Tibial nerve (tissue), 4 donors: ENCODE data around the gene PFDN1.

Experiments used
- EP300 ChIP-seq, 2 donors: sonication (generic); formaldehyde crosslinking; IDR thresholded peaks; one replicate each; pipeline ENCODE4 v1.6.1; 2017; ENCODE audit warnings: antibody characterized with exemption in 2 of 2, mild to moderate bottlenecking in 1 of 2
- POLR2A ChIP-seq, 2 donors: fragments of 450-650 bp; IDR thresholded peaks; one replicate each; pipeline ENCODE4 v1.6.1; 2017; ENCODE audit warnings: antibody characterized with exemption in 2 of 2, mild to moderate bottlenecking in 2 of 2, moderate library complexity in 2 of 2
- TF ChIP-seq, protein P1 (sequence below), 5 experiments: fragments of 200-600 bp in 3 of 5; fragments of 450-650 bp in 2 of 5; sonication (generic) in 3 of 5; IDR thresholded peaks; one replicate each; pipeline ENCODE4 v1.5.1; 2016 to 2019; ENCODE audit warnings: antibody characterized with exemption in 5 of 5, mild to moderate bottlenecking in 3 of 5, moderate library complexity in 2 of 5

- TF ChIP-seq, protein P1, sequence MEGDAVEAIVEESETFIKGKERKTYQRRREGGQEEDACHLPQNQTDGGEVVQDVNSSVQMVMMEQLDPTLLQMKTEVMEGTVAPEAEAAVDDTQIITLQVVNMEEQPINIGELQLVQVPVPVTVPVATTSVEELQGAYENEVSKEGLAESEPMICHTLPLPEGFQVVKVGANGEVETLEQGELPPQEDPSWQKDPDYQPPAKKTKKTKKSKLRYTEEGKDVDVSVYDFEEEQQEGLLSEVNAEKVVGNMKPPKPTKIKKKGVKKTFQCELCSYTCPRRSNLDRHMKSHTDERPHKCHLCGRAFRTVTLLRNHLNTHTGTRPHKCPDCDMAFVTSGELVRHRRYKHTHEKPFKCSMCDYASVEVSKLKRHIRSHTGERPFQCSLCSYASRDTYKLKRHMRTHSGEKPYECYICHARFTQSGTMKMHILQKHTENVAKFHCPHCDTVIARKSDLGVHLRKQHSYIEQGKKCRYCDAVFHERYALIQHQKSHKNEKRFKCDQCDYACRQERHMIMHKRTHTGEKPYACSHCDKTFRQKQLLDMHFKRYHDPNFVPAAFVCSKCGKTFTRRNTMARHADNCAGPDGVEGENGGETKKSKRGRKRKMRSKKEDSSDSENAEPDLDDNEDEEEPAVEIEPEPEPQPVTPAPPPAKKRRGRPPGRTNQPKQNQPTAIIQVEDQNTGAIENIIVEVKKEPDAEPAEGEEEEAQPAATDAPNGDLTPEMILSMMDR (IDR thresholded peaks at IDR 0.05): no peak
- no peak for TF ChIP-seq EP300 (IDR thresholded peaks at IDR 0.05)
- no peak for TF ChIP-seq POLR2A (IDR thresholded peaks at IDR 0.05)
Measured at GRCh38 chr5:140258016-140258415, 44.9 kb downstream of the PFDN1 start.
